Chondrocyte (in vitro differentiated cells): ENCODE measurements around the gene SMIM44. TPM values are rescaled to one million over a fixed set of nuclear protein-coding genes. Genes with fewer than 3 reads are reported as not detected.

Experiments used
- DNase-seq: peaks from one replicate; pipeline ENCODE4 v3.0.0; 2021; ENCODE audit warnings: mixed read lengths, low spot score
- H3K27ac Mint-ChIP-seq: one replicate; pipeline ENCODE4 v1.8.0; 2021; ENCODE audit warnings: mild to moderate bottlenecking, moderate library complexity, mixed read lengths; ENCODE audit not compliant: unreplicated experiment
- H3K27me3 Mint-ChIP-seq: 2 replicates; pipeline ENCODE4 v1.8.0; 2021; ENCODE audit warnings: low read depth, mixed read lengths
- H3K36me3 Mint-ChIP-seq: 2 replicates; pipeline ENCODE4 v1.8.0; 2021; ENCODE audit warnings: low read depth, mixed read lengths
- H3K4me1 Mint-ChIP-seq: 2 replicates; pipeline ENCODE4 v1.8.0; 2021; ENCODE audit warnings: low read depth, mild to moderate bottlenecking, mixed read lengths
- H3K4me3 Mint-ChIP-seq: one replicate; pipeline ENCODE4 v1.8.0; 2021; ENCODE audit warnings: mild to moderate bottlenecking, moderate library complexity, mixed read lengths; ENCODE audit not compliant: unreplicated experiment
- H3K9me3 Mint-ChIP-seq: 2 replicates; pipeline ENCODE4 v1.8.0; 2021; ENCODE audit warnings: low read depth, mixed read lengths
- total RNA-seq: library from RNA; stranded (reverse); gene quantifications from 3 replicates; pipeline ENCODE4 v1.2.1, GENCODE V29; 2021
- TF ChIP-seq, protein P1 (sequence below): fragments of 200-600 bp; sonication (generic); IDR thresholded peaks from 2 replicates; pipeline ENCODE4 v1.5.0; 2021; ENCODE audit warnings: antibody characterized with exemption, mild to moderate bottlenecking, moderate library complexity

The SMIM44 gene
- total RNA-seq, 1 donor from 2014 or later = not detected

DNA sequence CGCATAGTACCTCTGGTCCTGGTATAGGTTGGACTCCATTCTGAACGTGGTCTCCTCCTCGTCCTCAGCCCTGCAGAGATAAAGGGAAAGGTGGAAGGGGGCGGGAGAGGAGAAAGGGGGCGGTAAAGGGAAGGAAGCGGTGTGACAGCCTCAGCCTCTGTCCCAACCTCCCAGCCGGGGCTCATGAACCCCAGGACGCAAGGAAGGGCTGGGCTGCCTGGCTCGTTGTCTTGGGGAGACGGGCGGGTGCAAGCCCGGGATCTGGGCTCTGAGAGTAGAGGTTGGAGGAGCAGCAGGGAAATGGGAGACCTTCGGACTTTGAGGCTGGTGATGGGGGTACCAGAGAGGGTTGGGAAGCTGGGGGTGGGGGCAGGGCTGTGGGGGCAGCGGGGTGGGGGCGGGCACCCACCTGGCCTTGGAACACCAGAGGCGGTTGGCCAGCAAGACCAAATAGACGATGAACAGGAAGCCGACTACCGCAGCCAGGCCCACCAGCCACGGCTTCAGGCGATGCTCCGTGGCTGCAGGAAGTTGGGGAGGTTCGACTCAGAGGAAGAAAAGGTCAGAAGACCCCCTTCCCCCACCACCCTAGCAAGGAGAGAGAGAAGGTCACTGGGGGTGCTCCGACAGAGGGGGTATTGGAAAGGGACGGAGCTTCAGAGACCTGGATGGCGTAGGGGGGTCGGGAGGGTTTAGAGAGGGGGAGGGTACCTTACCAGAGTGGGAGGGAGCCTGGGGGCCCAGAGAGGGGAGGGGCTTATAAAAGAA, 4.6 kb downstream of the SMIM44 start:
- H3K4me1 Mint-ChIP-seq = no peaks in the 10 kb centered on the region
- DNase-seq = no peak
- no peak overlapping the region for H3K27ac Mint-ChIP-seq
- peaks cover 9% of the 10 kb centered on the region for H3K27me3 Mint-ChIP-seq
- TF ChIP-seq, protein P1, sequence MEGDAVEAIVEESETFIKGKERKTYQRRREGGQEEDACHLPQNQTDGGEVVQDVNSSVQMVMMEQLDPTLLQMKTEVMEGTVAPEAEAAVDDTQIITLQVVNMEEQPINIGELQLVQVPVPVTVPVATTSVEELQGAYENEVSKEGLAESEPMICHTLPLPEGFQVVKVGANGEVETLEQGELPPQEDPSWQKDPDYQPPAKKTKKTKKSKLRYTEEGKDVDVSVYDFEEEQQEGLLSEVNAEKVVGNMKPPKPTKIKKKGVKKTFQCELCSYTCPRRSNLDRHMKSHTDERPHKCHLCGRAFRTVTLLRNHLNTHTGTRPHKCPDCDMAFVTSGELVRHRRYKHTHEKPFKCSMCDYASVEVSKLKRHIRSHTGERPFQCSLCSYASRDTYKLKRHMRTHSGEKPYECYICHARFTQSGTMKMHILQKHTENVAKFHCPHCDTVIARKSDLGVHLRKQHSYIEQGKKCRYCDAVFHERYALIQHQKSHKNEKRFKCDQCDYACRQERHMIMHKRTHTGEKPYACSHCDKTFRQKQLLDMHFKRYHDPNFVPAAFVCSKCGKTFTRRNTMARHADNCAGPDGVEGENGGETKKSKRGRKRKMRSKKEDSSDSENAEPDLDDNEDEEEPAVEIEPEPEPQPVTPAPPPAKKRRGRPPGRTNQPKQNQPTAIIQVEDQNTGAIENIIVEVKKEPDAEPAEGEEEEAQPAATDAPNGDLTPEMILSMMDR = no peak
- no peak overlapping the region for H3K4me3 Mint-ChIP-seq
- no peaks in the 10 kb centered on the region for H3K9me3 Mint-ChIP-seq
- no peaks in the 10 kb centered on the region for H3K36me3 Mint-ChIP-seq

DNA sequence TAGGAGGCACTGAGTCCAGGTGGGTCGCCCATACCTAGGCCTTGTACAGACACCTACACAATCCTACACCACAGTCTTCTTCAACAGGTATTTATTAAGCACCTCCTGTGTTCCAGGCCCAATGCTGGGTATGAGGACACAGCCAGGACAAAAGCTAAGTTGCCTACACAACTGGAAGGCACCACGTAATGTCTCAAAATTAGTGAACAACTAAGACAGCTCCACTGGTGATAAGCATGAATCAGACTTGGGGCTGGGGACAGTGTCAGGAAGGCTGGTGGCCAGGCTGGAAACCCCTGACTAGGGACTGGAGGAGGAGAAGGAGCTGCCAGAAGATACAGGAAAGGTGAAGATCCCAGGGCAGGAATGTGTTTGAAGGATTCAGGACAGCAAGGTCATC, 5.3 kb downstream of the SMIM44 start:
- DNase-seq = no peak
- Mint-ChIP-seq H3K4me3 (no peak overlapping the region), H3K27ac (no peak overlapping the region), H3K4me1 (no peaks in the 10 kb centered on the region), H3K9me3 (no peaks in the 10 kb centered on the region), H3K36me3 (no peaks in the 10 kb centered on the region), H3K27me3 (peaks cover 8% of the 10 kb centered on the region)
- TF ChIP-seq, protein P1 = no peak

DNA sequence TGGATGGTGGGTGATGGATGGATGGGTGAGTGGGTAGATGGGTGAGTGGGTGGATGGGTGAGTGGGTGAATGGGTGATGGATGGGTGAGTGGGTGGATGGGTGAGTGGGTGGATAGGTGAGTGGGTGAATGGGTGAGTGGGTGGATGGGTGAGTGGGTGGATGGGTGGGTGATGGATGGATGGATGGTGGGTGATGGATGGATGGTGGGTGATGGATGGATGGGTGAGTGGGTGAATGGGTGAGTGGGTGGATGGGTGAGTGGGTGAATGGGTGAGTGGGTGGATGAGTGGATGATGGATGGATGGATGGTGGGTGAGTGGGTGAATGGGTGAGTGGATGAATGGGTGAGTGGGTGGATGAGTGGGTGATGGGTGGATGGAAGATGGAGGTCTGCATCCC, 5.7 kb downstream of the SMIM44 start:
- H3K4me1 Mint-ChIP-seq = no peaks in the 10 kb centered on the region

DNA sequence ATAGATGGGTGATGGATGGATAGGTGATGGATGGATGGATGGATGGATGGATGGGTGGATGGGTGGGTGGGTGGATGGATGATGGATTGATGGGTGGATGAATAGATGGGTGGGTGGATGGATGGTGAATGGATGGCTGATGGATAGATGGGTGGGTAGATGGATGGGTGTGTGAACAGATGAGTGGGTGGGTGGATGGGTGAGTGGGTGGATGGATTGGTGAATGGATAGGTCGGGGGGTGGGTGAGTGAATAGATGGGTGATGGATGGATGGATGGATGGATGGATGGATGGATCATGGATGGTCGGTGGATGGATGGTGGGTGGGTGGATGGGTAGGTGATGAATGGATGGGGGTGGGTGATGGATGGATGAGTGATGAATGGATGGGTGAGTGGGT, 6.4 kb downstream of the SMIM44 start:
- H3K4me3 Mint-ChIP-seq = no peak overlapping the region
- H3K4me1 Mint-ChIP-seq = no peaks in the 10 kb centered on the region
- no peak for DNase-seq
- H3K27me3 Mint-ChIP-seq = peaks cover 3% of the 10 kb centered on the region
- TF ChIP-seq, protein P1 = no peak
- H3K9me3 Mint-ChIP-seq = no peaks in the 10 kb centered on the region
- H3K36me3 Mint-ChIP-seq = no peaks in the 10 kb centered on the region
- H3K27ac Mint-ChIP-seq = no peak overlapping the region

More for the DNA sequence above, 5.7 kb downstream of the SMIM44 start:
- TF ChIP-seq, protein P1 = no peak
- Mint-ChIP-seq H3K27ac (no peak overlapping the region), H3K9me3 (no peaks in the 10 kb centered on the region), H3K4me3 (no peak overlapping the region), H3K36me3 (no peaks in the 10 kb centered on the region), H3K27me3 (peaks cover 8% of the 10 kb centered on the region)
- DNase-seq = no peak

DNA sequence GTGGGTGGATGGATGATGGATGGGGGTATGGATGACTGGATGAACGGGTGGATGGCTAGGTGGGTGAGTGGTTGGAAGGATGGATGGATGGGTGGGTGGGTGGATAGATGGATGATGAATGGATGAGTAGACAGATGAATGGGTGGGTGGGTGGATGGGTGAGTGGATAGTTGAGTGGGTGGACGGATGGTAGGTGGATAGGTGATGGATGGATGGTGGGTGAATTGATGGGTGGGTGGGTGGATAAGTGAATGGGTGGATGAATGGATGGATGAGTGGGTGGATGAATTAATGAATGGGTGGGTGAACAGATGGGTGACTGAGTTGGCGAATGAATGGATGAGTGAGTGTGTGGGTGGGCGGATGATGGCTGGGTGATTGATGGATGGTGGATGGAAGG, 7.8 kb downstream of the SMIM44 start:
- Mint-ChIP-seq H3K4me1 (peaks cover 4% of the 10 kb centered on the region), H3K27me3 (peaks cover 1% of the 10 kb centered on the region), H3K27ac (no peak overlapping the region), H3K9me3 (no peaks in the 10 kb centered on the region), H3K4me3 (no peak overlapping the region), H3K36me3 (no peaks in the 10 kb centered on the region)
- TF ChIP-seq, protein P1 = no peak
- DNase-seq = no peak
